Measurements from ENCODE around the gene ASB9.
"Not testable (repeated sequence)": the region's sequence is repeated elsewhere in the genome, so short reads cannot be mapped to it uniquely, and the experiment has no call there.

The ASB9 gene, protein sequence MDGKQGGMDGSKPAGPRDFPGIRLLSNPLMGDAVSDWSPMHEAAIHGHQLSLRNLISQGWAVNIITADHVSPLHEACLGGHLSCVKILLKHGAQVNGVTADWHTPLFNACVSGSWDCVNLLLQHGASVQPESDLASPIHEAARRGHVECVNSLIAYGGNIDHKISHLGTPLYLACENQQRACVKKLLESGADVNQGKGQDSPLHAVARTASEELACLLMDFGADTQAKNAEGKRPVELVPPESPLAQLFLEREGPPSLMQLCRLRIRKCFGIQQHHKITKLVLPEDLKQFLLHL

DNA sequence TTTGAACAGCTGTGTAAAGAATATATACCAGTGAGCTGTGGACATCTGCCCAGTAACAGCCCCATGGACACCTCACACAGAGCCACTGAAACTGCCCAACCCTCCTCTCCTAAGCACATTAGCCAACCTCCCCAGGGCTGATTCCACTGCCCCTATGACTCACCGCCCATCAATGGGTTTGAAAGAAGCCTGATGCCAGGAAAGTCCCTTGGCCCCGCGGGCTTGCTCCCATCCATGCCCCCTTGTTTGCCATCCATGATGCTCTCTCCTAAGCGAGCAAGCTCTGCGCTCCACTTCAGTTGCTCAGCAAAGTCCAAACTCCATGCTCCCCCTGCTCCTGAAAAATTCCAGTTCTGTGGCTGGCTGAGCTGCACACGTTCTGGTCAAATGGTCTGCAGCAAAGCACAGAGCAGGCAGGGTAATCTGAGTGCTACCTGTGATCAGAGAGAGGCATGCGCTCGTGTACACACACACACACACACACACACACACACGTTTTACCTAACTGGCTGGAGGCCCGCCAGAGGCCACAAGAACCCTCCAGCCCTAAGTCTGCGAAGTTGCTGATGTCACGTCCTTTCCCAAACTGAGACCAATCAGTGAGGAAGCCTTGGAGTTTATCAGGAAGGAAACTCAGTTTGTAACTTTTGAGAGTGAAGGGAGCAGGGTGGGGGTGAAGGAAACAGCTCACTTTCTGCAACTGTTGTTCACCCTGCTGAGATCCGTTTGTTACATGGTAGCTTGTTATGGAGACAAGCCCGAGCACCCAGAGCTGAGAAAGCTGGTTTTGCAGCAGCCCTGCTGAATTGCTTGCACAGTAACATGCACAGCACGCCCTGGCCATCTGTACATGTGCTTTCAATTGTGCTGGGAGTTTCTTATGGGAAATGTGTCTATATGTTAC, at the start of gene ASB9:
ASB9 (minus strand) TSS at position 466 of the 904 bp plus-strand sequence; CDS start at position 257, 209 bp downstream.
- peak; percentile 74 for DNase-seq (ENCODE audit: low read depth, low spot score)

- no peak for DNase-seq (ENCODE audit: low read depth, low spot score)
Observed at GRCh38 chrX:15319075-15319474, 49.2 kb upstream of the ASB9 start.

DNA sequence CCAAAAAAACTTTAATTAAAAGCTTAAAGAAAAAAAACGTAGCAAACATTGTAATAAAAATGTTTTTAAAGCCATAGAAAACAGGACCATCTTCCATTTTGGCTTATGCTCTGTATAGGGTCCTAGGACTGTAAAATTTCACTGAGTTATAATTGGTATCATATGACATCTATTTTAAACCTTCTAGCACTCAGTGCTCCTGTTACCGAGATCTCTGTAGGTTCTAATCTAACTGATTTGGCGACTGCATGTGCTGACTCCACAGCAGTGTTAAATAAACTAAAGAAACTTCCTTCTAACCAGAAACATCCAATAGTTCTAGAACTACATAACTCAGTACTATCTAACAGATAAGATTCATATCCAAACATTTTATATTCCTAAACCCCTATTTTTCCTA, 45.6 kb upstream of the ASB9 start, which contains the start of gene ASB11:
ASB11 (minus strand) TSS at position 132 of the 400 bp plus-strand sequence; CDS start at position 97, 35 bp downstream.
- no peak for DNase-seq (ENCODE audit: low read depth, low spot score)

GRCh38 chrX:15314472-15314871, 44.6 kb upstream of the ASB9 start:
- no peak for DNase-seq (ENCODE audit: low read depth, low spot score)

- no peak for DNase-seq (ENCODE audit: low read depth, low spot score)
Observed at GRCh38 chrX:15311119-15311518, 41.2 kb upstream of the ASB9 start.

DNA sequence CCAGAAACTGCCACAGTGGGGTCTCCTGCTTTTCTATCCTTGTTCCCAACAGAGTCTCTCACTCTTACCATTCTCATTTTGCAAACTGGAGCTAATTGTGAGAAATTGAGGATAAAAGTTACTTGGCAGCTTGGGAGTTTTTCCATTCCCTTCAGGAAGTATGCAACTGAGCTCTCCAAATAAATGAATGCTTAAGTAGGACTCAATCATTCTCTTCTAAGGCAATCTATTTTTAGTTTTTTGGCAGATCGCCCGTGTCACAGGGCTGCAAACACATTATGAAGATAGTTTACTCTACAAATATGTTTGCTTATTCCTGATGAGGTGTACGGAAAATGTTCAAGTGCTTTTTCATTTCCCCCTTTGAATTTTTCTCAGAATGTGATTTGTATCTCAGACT, 40.2 kb upstream of the ASB9 start:
- peak; percentile 72 for DNase-seq (ENCODE audit: low read depth, low spot score)

- DNase-seq (ENCODE audit: low read depth, low spot score): not testable (repeated sequence)
Observed at GRCh38 chrX:15305899-15306298, 36.0 kb upstream of the ASB9 start.

GRCh38 chrX:15301924-15302323, 32.0 kb upstream of the ASB9 start:
- DNase-seq (ENCODE audit: low read depth, low spot score): peak; percentile 2

DNA sequence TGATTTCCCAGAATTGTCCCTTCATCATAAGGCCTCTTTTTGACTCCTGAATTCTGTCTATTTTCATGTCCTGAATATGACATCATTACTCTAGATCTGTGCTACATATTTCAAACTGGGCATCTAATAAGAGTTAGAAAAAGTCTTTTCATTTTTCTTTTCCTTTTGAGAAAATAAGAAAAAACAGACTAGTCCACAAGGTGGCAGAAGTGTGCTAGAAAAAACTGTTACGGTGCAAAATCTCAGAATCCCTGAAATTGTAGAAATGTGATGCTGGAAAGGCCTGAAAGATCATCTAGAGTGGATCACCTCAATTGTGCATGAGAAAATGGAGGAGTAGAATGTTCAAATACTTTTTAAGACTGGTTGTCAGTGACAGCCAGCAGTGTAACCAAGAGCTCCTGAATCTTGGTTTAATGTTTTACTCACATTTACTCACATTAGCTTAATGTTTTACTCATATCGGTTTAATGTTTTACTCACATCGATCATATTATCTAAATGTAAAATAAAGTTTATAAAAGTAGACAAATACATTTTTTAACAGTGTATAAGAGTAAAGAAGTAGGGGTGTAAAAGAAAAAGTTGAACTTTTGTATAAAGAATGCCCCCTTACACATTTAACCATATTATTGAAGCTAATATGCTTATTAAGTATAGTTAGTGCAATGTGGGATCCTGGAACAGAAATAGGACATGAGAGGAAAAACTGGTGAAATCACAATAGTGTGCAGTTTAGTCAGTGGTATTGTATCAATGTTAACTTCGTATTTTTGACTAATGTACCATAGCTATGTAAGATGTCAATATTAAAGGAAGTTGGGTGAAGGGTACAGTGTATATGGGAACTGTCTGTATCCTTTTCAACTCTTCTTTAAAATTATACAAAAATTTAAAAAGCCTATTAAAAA, 30.3 kb upstream of the ASB9 start:
- peak; percentile 41 for DNase-seq (ENCODE audit: low read depth, low spot score)

DNA sequence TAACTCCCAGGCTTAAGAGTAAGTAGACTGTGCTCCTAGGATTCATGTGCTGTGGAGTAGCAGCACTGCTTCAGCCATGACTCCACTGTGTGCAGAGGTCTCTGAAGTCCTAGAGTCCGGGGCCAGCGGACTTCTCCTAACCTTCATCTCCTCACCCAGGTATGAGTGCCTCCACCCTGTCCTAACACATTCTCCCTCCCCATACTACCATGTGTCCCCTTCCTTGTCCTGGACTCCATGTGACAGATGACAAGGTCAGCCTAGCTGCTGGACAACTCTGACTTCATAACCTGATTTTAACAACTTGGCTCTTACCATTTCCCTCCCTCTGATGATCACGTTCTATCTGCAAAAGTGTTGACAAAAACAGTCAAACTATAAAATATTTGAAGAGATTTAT, 28.9 kb upstream of the ASB9 start:
- DNase-seq (ENCODE audit: low read depth, low spot score): no peak

DNA sequence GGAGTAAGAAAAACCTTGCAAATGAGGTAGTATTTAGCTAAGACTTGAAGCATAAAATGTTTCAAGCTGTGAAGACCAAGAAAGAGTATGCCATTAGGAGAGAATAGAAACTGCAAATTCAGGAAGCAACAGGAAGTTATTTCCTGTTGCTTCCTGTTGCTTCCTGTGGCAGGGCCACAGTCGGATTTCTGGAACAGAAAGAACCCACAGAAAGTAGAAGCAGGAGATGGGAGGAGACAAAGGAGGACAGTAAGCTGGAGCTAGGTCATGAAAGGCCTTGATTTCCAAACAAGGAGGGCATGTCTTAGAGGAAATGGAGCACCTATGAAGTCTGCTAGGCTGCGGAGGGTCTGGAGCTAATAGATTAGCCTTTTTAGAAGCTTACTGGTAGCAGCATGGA, 28.3 kb upstream of the ASB9 start:
- DNase-seq (ENCODE audit: low read depth, low spot score): no peak

DNA sequence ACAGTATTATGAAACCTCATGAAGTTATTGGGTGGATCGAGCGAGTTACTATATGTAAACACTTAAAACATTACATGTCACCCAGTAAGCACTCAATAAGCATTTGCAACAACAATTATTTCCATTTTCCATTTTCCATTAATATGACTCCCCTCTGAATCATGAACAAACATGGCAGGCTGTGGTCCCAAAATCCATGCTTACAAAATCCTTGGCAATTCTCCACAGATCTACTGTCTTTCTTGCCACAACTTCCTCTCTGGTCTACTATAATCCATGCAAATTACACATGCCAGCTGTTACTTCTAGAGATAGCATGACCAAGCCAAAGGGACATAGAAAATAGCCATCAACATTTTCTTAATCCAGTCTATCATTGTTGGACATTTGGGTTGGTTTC, 23.6 kb upstream of the ASB9 start:
- DNase-seq (ENCODE audit: low read depth, low spot score): no peak

- DNase-seq (ENCODE audit: low read depth, low spot score): no peak
Observed at GRCh38 chrX:15292861-15293260, 23.0 kb upstream of the ASB9 start.

DNA sequence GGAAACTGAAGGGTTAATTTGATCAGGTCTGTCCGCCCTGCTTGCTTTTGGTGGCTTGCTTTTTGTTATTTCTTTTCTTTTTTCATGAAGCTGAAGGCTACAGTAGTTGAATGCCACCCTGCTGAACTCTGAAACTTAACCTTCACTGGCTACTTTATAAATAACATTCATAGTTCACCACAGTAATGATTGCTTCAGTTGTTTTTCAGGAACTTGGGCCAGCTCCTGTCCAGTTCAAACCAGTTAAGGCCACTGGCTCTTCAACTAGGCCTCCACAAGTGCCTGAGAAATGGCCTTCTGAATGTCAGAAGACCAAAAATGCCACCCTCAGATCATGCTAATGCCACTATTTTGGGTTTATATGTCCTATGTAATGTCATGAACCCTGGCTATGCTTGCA, 7.7 kb upstream of the ASB9 start:
- no peak for DNase-seq (ENCODE audit: low read depth, low spot score)

GRCh38 chrX:15274946-15275345, 5.1 kb upstream of the ASB9 start:
- no peak for DNase-seq (ENCODE audit: low read depth, low spot score)

DNA sequence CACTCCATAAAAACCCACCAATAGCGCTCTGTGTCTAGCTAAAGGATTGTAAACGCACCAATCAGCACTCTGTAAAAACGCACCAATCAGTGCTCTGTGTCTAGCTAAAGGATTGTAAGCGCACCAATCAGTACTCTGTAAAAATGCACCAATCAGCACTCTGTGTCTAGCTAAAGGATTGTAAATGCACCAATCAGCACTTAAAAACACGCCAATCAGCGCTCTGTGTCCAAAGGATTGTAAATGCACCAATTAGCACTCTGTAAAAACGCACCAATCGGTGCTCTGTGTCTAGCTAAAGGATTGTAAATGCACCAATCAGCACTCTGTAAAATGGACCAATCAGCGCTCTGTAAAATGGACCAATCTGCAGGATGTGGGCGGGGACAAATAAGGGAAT, 3.4 kb upstream of the ASB9 start:
- not testable (repeated sequence) for DNase-seq (ENCODE audit: low read depth, low spot score)

DNA sequence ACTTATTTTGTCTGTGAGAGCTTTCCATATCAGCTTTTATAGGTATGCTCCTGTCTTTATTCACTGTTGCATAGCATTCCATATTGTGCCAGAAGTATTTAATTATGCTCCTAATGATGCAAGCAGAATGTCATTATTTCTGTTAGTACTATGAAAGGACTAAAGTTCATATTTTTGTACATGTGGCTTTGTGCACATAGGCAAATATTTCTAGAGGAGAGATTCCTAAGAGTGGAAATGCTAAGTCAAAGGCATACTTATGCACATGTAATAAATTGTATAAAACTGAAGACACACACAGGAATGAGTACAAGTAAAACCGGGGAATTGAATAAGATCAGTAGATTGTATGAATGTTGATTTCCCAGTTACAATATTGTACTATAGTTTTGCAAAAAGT, 1.9 kb upstream of the ASB9 start:
- DNase-seq (ENCODE audit: low read depth, low spot score): no peak

GRCh38 chrX:15269120-15269519, 763 bp downstream of the ASB9 start:
- no peak for DNase-seq (ENCODE audit: low read depth, low spot score)

- no peak for DNase-seq (ENCODE audit: low read depth, low spot score)
Observed at GRCh38 chrX:15254852-15255251, 15.0 kb downstream of the ASB9 start.

DNA sequence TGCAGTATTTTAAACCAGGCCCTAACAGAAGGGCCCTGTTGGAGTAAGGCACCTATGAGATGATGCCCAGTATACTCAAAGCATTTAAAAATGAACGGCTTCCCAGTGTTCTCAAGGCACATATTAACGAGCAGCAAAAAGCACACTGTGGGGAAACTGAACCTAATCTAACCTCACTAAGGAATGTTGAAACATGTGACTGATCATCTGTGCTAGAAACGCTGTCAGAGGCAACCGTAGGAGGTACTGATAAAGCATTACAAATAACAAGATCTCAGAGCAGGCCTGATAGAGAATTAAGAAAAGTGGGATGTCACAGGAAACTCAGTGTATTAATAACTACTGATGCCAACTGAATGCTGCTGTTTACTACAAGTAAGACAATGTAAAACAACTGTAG, 24.0 kb downstream of the ASB9 start:
- peak; percentile 15 for DNase-seq (ENCODE audit: low read depth, low spot score)

DNA sequence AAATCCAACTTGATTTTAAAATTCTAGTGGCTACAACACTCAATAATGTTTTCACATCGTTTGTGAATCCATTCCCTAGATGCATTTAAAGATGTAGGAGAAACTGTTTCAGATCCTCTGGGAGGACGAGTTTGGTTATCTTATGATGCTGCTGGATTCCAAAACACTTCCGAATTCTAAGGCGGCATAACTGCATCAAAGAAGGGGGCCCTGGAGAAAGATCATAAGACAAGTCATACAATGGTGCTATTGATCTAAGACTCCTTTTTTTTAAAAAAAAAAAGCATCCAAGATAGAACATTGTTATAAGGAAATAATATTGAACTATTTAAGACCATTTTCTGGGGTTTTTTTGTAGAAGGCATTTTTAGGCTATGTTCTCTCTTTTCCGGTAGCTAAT, 25.5 kb downstream of the ASB9 start:
- no peak for DNase-seq (ENCODE audit: low read depth, low spot score)
